NK-92 (cell line): ENCODE measurements around the gene BRI3BP.
"Not testable (repeated sequence)": the region's sequence is repeated elsewhere in the genome, so short reads cannot be mapped to it uniquely, and the experiment has no call there.

Experiments
- DNase-seq: peaks from one replicate; lab custom pipeline; 2025; ENCODE audit not compliant: unreplicated experiment; lab: John Stamatoyannopoulos, UW

BRI3BP gene

DNA sequence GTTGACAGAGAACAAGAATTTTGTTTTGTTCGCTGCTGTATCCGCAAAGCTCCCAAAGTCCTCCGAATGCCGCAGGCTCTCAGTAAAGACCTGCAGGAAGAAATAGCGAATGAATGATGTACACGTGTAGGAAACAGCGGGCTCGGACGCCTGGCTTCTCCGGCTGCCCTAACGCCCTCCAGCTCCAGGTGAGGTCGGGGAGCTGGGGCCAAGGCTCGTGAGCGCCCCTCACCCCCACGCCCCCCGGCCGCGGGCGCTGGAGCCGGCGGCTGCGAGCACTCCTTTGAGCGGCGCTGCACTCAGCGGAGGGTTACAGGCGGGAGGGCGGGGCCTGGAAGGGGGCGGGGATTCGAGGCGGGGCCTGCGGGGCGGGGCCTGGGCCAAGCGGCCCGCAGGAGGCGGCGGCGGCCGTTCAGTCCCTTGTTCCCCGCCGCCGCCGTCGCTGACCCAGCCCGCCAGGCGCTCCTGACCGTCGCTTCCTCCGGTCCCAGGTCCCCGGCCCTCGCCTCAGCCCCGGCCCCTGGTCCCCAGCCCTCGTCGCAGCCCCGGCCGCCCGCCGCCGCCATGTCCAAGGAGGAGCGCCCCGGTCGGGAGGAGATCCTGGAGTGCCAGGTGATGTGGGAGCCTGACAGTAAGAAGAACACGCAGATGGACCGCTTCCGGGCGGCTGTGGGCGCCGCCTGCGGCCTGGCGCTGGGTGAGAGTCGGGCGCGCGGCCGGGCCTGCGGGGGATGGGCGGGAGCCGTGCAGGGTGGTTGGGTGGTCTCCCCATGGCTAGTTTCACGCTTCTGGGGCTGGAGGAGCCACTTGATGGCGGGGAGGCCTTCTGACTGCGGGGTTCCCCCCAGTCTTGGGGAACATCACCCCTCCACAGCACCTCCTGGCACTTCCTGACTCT, 71.8 kb downstream of the BRI3BP start, which contains the start of gene AACS:
Gene AACS, plus strand, starts transcription at position 415 of the 898 bp plus-strand sequence. Its CDS starts 150 bp downstream, at position 565.
- peak; percentile 17 for DNase-seq

DNA sequence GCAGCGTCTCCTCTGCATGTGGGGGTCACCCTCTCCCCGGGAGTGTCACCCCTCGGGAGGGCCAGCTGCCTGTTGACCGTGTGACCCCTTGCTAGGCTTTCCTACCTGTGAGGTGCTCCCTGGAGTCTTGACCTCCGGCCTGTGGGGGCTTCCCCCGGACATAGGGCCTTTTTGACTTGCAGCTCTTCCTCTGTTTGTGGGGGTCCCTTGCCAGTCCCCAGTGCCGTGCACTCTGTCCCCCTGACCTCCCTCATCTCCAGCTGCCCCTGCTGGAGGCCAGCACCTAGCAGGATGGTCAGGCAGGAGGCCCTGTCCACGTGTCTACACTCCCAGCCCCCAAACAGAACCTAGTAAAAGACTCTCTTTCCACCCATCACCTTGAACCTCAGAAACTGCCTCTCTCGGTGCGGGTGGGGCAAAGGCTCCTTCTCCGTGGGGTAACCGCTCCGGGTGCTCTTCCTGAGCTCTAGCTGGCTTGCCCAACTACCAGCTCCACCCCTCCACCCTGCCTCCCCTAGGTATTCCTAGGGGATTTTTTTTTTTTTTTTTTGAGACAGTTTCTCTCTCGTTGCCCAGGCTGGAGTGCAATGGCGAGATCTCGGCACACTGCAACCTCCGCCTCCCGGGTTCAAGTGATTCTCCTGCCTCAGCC, 72.6 kb downstream of the BRI3BP start:
- DNase-seq, result no peak

DNA sequence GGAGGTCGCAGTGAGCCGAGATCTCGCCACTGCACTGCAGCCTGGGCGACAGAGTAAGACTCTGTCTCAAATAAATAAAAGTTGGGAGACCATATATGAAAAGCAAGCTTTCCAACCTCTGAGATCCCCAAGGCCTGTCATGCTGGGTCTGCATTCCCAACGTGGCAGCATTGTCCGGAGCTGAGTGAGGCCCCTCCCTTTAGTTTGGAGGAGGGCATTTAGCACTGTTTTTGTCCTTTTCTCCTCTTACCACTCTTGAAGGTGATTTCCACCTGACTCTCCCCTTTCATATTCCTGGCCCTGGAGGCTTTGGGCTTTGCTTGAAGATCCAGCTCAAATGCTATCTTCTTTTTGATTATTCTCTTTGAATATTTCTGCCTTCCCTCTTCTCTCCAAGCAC, 74.9 kb downstream of the BRI3BP start:
- no peak for DNase-seq

DNA sequence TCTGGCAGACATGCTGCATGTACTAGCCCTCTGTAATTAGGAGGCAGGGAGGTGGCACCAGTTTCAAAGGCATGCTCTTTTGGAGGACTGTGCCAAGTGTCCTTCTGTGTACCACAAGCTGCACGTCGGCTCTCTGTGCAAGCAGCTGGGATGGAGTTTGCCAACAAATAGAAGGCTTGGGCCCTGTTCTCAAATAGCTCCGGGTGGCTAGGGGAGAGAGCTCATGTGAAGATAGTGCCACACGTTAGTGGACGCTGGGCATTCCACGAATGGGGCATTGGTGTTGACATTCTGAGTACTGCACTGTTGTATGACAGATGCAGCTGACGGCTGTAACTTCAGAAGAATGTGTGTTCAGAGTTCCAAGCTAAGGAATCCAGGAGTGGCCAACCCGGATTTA, 76.2 kb downstream of the BRI3BP start:
- no peak for DNase-seq

DNA sequence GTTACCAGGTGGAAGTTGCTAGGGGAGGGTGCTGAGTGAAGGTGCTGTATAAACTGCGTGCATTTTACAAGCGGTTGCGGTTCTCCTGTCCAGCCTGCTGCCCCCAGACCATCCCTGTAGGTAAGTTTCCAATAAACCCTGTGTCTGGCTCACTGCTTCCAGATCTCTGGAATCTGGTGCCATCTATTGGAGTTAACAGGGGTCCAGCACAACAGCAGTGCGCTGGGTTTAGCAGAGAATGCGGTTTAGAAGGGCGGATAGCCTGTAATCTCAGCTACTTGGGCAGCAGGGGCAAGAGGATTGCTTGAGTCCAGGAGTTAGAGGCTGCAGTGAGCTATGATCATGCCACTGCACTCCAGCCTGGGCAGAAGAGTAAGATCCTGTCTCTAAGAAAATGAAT, 76.7 kb downstream of the BRI3BP start:
- no peak for DNase-seq

DNA sequence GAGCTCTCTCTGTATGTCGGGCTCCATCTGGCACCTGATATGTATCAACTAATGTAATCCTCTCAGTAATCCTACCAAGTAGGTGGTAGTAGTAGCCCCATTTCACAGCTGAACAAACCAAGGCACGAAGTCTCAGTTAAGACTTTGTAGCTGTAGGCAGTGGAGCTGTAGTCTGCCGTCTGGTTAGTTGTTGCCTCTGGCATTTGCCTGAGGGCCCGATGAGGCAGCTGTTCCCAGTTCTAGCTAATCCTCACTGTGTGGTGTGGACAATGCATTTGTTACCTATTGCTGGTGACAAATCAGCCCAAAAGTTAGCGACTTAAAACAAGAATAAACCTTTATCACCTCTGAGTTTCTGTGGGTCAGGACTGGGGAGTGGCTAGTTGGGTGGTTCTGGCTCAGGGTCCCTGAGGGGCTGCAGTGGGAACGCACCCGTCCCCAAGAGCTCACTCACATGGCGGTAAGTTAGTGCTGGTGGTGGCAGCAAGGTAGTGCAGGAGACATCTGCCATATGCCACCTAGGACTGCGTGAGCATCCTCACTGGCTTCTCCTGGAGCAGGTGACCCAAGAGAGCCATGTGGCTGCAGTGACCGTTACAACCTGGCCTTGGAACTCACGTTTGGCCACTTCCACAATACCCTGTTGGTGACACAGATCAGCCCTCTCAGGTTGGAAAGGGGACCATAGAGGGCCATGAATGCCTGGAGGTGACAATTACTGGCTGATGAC, 77.4 kb downstream of the BRI3BP start:
- DNase-seq, result no peak

DNA sequence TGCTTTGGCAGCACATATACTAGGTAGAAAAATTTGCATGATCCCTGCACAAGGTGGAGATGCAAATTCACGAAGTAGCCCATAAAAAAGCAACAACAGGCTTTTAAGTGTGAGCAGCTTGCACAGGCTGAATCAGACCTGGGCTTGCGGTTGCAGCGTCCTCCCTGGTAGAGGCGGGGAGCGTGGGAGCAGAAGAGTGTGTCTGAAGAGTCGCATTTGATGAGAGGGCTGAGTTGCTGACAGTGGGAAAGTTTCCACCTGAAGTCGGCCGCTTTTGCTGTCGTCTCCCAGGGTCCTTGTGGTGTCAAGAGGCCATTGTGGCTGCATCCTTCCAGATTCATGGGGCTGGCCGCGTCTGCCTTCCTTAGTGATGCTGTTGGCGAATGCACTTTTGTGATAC, 78.0 kb downstream of the BRI3BP start:
- DNase-seq, result no peak

DNA sequence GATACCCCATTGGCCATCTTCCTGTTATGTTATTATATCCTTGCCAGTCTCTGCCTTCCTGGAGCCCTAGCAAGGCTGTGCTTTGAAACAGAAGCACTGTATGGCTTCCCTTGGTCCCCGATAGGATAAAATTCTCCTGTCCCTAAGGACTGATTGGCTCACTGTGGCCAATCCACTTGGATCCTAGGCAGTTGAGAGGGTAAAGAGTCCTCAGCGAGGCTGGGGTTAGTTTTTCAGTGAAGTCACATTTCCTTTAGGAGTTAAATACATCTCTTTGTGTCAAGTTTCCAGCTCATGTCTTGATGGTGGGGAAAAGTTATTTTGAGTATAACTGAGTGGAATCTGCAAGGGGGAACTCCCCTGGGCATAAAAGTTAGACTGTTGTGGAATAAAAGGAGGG, 79.1 kb downstream of the BRI3BP start:
- DNase-seq, result no peak

DNA sequence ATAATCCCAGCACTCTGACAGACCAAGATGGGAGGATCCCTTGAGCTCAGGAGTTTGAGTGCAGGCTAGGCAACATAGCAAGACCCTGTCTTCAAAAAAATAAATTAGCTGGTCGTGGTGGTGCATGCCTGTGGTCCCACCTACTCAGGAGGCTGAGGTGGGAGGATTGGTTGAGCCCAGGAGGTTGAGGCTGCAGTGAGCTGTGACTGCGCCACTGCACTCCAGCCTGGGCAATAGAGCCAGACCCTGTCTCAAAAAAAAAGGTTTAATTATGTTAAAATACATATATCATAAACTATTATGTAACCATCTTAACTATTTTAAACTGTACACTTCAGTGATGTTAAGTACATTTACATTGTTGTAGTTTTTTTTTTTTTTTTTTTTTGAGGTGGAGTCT, 80.8 kb downstream of the BRI3BP start:
- DNase-seq, result not testable (repeated sequence)

DNA sequence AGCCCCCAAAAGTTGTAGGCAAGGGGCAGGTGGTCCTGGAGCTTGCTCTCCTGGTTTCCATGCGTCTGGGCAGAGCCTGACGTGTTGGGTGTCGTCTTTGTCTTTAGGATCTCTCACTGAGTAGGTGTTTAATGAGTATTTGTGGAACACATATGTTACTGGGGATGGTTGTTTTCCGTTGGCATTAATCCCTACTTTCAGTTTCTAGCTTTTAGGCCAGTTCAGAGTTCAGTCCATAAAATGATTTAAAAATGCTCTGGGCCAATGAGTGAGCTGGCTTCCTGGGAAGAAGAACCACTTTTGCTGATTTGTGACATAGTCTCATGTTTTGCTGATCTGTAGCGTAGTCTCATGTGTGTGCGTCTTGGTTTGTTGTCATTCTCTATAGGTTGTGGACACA, 82.7 kb downstream of the BRI3BP start:
- DNase-seq, result no peak

DNA sequence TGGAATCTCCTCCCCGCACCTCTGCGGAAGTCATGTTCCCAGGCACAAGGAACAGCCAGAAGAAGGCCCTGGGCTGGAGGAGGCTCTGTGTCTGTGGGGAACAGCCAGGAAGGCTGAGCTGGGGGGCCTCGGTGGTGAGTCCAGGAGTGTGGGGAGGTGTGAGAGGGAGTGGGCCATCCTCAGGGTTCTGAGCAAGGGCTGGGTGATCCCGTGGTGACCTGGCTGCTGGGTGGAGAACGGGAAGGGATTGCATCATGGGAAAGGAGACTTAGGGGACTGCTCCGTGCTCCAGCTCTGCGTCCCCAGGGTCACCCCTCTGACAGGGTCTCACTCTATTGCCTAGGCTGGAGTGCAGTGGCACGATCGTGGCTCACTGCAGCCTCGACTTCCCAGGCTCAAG, 85.6 kb downstream of the BRI3BP start:
- DNase-seq, result no peak

DNA sequence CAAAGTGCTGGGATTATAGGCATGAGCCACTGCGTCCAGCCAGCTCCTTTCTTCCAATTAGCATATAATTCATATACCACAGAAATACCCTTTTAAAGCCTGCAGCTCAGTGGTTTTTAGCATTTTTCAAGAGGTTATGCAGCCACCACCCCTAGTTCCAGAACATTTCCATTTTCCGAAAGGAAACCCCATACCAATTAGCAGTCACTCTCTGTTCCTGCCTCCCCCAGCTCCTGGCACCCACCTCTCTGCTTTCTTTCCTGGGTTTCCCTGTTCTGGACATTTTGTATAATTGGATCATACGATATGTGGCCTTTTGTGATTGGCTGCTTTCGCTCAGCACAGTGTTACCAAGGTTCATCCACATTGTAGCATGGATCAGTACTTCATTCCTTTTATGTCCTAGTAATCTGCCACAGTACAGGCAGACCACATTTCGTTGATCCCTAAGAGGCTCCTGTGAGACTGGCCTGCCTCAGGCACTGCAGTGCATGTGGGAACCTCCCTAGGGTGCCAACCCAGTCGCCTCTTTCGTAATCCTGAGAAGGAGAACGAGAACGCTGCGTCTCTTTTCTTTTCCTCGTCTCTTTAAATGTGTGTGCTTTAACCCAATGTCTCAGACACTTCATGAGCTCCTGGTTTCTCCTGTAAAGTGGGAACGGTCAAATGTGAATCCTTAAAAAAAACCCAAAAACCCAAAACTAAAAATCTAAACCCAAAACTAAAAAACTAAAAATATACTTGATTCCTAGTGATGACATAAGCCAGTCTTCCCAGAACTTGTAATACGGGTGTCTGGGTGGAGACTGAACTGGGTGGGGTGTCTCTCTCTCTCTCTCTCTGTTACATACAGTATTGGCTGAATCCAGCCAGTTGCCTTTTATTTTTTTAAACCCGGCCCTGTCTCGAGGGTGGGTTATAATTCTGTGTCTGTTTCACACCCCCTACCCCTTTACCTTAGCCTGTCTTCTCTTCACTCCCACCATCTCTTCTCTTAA, 86.5 kb downstream of the BRI3BP start:
- no peak for DNase-seq
